HG02610 (cell line): Measurements from ENCODE around the gene MTFP1.
"Not testable (repeated sequence)": the region's sequence is repeated elsewhere in the genome, so short reads cannot be mapped to it uniquely, and the experiment has no call there.

Experiments
- ATAC-seq: cut with Tn5 transposase; IDR thresholded peaks from one replicate; pipeline ENCODE4 v1.9.1; 2021; ENCODE audit warnings: mild to moderate bottlenecking, moderate library complexity; ENCODE audit not compliant: unreplicated experiment

The MTFP1 gene

GRCh38 chr22:30452861-30453260, 27.3 kb downstream of the MTFP1 start:
- ATAC-seq = no peak

DNA sequence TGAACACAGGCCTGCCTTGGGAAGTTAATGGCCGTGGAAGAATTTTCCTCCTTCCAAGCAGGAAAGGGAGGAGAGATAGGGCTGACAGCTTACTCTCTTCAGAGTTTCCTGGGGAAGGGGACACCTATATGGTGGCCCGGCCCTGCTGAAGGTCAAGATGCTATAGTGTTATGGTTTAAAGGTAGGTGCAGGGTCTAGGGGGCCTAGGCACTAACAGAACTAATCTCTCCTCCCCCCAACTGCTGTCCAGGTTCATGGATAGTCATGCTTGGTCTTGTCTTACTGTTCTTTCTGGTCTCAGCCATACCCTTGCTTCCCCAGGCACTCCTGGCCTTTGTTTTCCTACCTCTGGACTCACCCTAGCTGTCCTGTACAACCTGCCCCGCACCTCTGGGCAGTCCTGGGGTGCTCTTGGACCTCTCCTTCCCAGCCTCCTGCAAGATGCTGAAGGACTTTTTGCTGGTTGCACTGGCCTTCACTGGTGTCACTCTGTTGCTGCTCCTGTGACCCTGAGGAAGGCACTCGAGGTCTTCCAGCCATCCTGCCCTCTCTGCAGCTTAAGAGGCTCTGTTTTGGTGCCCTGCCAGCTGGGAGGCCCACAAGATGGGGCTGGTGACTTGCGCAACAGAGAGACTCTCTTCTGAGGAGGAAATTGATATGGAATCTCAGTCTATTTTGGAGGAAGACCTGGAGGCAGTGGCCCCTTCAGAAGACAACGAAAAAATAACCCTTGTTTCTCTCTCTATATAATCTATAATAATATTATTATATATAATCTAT, 28.4 kb downstream of the MTFP1 start:
- no peak for ATAC-seq

DNA sequence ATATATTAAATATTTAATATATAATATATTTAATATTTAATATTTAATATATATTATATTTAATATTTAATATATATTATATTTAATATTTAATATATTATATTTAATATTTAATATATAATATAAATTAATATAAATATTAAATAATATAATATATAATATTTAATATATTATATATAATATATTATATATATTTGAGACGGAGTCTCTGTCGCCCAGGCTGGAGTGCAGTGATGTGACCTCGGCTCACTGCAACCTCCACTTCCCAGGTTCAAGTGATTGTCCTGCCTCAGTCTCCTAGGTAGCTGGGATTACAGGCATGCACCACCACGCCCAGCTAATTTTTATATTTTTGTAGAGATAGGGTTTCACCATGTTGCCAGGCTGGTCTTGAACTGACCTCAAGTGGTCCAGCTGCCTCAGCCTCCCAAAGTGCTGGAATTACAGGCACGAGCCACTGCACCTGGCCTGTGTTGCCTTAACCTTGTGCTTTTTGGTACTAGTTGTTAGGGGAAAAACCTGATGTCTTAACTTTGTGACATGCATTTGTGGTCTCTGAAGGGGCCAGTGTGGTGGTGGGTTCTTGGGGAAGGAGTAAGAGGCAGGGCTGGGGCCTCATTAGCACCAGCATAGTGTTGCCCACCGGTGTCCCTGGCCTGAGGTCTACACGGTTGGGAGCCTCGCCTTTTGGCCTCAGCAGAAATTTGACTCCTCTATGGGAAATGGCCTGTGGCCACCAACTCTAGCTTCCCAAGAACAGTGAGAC, 29.7 kb downstream of the MTFP1 start:
- no peak for ATAC-seq

DNA sequence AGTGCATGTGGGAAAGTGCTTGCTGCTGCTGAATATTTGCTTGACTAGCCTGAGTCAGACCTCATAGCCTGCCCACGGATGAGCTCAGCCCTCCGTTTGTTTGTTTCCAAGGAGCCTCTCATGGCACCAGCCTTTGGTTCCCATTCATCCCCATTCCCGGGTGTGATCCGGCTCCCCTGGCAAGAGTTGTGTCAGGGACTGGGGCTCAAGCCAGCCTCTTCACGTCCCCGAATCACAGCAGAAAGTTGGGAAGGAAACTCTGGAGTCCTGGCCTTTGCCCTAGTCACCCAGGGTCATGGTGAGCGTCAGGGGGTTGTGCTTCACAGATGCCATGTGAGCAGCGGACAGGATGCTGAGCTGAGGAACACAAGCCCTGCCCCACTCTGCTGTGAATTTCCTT, 32.4 kb downstream of the MTFP1 start:
- ATAC-seq = no peak

DNA sequence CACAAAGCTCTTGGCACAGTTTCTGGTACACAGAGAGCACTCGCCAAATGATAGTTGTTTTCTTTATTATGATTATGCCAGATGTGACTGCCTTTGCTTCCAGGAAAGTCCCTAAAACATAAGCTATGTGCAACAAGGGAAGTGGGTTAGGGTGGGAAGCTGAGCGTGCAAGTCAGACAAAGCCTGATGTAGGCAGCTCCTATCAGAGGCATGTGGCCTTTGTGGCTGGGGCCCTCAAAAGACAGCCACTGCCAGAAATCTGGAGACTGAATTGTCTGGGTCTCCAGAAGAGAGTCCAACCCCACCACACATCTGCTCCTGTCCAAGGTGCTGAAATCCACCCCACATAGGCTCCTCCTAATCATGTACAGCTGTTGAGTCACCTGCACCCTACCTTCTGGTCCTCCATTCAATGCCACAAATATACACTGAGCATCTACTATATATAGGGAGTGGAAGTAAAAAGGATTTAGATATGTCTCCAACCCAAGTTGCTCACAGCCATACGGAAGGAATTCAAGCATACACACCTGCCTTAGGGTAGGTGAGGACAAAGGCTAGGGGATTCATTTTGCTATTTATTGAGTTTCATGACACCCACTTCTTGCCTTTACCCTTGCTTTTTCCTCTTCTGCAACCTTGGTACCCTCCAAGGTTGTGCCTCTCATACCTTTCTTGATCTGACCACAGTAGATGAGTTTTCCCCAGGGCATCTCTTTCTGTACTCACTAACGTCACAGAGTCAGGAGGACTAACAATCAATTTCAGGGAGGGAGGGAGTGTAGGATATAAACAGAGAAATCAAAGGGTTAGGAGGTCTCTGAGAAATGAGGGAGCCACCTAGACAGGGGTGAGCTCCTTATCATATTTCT, 33.8 kb downstream of the MTFP1 start:
- ATAC-seq = no peak

GRCh38 chr22:30460147-30460546, 34.6 kb downstream of the MTFP1 start:
- ATAC-seq = no peak

DNA sequence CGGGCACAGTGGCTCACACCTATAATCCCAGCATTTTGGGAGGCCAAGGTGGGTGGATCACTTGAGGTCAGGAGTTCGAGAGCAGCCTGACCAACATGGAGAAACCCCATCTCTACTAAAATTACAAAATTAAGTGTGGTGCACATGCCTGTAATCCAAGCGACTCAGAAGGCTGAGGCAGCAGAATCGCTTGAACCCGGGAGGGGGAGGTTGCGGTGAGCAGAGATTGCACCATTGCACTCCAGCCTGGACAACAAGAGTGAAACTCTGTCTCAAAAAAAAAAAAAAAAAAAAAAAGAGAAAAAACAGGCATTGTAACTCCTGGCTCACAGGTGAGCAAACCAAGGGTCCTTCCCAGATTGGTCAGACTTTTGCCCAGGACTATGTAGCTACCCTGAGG, 35.0 kb downstream of the MTFP1 start:
- ATAC-seq = not testable (repeated sequence)

DNA sequence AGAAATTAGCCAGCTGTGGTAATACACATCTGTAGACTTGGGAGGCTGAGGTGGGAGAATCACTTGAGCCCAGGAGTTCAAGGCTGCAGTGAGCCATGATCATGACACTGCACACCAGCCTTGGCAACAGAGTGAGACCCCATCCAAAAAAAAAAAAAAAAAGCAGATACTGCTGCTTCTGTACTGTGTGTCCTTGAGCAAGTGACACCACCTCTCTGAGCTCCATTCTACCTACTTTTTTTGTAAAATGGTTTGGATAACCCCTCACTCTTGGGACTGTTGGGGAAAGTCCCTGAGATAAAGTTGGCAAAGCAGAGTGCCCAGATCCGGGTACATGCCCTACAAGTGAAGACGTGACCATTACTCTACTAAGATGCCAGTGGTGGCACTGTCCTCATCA, 43.6 kb downstream of the MTFP1 start:
- no peak for ATAC-seq

GRCh38 chr22:30470655-30471054, 45.1 kb downstream of the MTFP1 start:
- ATAC-seq = no peak

DNA sequence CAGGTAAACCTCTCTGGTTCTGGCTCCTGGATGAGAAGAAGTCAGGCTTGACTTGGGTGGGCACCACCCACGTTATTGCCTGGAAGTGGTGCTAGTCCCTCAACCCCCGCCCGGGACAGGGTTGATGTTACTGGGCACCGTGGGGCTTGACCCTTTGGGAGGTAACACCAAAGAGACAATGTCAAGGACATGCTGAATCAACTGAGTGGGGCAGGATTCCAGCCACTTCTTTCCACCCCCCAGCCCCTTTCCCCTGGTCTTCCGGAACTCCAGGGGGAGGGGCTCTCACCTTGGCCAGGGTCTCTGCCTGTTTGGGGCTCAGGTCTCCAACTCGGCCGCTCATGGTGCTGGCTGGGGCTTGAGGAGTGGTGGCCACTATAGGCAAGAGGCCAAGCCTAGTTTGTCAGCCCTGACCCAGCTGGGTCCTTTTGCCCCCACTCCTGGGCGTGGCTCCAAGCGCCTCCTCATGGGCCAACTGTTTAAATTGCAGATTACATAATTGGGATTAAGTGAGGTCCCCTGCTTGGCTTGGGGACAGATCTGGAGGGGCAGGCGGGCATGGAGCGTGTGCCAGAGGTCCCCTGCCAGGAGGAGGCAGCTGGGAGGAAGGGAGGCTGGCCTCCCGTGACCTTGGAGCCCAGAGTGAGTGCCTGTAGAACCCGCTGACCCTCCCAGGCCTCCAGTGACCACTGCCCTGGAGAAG, 46.2 kb downstream of the MTFP1 start, which contains the start of gene SEC14L3:
Gene SEC14L3 (minus strand): TSS at position 402 of the 703 bp plus-strand sequence. CDS start 59 bp downstream, at position 343.
- no peak for ATAC-seq

GRCh38 chr22:30472994-30473720, 47.6 kb downstream of the MTFP1 start:
- no peak for ATAC-seq

DNA sequence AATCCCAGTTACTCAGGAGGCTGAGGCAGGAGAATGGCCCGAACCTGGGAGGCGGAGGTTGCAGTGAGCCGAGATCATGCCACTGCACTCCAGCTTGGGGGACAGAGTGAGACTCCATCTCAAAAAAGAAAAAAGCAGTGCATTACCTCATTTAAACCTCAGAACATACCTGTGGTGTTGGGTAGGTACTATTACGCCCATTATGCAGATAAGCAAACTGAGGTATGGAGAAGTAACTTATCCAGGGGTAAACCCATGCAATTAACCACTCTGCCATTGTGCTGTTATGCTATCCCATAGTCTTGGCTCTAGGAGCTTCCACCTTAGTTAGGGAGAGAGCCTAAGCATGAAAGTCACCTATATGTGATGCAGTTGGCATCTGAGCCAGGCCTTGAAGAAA, 48.6 kb downstream of the MTFP1 start:
- ATAC-seq = no peak

DNA sequence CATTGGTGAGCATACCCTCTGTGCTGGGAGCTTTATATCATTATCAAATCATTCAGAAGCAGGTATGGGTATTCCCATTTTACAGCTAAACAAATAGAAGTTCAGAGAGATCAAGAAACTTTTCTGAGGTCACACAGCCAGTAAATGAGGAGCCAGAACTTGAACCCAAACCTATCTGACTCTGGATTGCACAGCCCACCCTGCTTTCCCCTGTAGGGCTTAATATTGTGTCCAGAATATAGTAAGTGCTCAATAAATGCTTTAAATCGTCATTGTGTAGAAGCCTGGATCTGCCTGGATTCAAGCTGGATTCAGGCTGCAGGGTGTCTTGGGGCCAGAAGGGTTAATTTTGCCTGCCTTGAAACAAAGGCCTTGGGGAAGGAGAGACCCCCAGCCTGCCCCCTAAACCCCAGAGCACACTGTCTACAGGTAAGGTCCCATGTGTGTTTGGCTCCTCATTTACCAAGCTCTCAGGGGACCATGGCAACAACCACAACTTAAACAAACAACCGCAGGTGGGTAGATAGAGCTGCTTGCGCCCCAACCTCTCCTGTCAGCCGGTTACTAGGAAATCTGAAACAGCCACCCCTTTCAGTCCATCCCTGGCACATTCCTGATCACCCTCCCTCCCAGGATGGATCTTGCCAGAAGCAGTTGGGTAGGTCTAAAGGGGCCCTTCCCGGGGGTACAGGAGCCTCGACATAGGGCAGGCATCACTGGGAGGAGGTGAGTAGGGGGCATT, 49.3 kb downstream of the MTFP1 start:
- no peak for ATAC-seq
